Left ventricle myocardium inferior (tissue), 1 donor: ENCODE data around the gene LRRC71. TPM values are rescaled to one million over a fixed set of nuclear protein-coding genes. Genes with fewer than 3 reads are reported as not detected.

Experiments
- DNase-seq: peaks from one replicate; pipeline ENCODE4 v3.0.0-alpha.2; 2020
- H3K27ac ChIP-seq: fragments of 200-600 bp; replicated peaks from 2 replicates; pipeline ENCODE4 v1.8.0; 2021
- H3K27me3 ChIP-seq: fragments of 200-600 bp; 2 replicates; pipeline ENCODE4 v1.8.0; 2021; ENCODE audit warnings: low read depth
- H3K36me3 ChIP-seq: fragments of 200-600 bp; 2 replicates; pipeline ENCODE4 v1.8.0; 2021
- H3K4me1 ChIP-seq: fragments of 200-600 bp; 2 replicates; pipeline ENCODE4 v1.8.0; 2021
- H3K4me3 ChIP-seq: fragments of 200-600 bp; 2 replicates; pipeline ENCODE4 v1.8.0; 2021; ENCODE audit warnings: mild to moderate bottlenecking, moderate library complexity
- H3K9me3 ChIP-seq: fragments of 200-600 bp; replicated peaks from 2 replicates; pipeline ENCODE4 v1.8.0; 2021
- CTCF ChIP-seq: fragments of 200-600 bp; IDR thresholded peaks from 2 replicates; pipeline ENCODE4 v1.8.0; 2021; ENCODE audit warnings: antibody characterized with exemption, mild to moderate bottlenecking, borderline replicate concordance
- intact Hi-C: fragments of 100-400 bp; cut with micrococcal nuclease; formaldehyde crosslinking; loops from one replicate; pipeline ENCODE4 v1.11.0; 2022
- total RNA-seq: library from RNA; stranded (reverse); fragmentation: NEBNext Ultra II Directional; extraction: Animal tissue kit (Norgen Biotek cat#: 25700); gene quantifications from one replicate; pipeline ENCODE4 v1.2.1, GENCODE V29; 2021
- donor health status: DM: no; HTN: yes; CAD: no; lungs with severe emphysema.

The LRRC71 gene
- total RNA-seq, 1 donor from 2014 or later: 0.27 TPM

GRCh38 chr1:156941675-156942074, 21.2 kb downstream of the LRRC71 start:
- DNase-seq: no peak
- H3K9me3 ChIP-seq: no peaks in the 10 kb centered on the region
- H3K27ac ChIP-seq: no peak overlapping the region
- no peak overlapping the region for H3K4me3 ChIP-seq
- no peaks in the 10 kb centered on the region for H3K4me1 ChIP-seq
- H3K36me3 ChIP-seq: peaks cover 100% of the 10 kb centered on the region
- intact Hi-C loops: no loop called here
- H3K27me3 ChIP-seq: no peaks in the 10 kb centered on the region
- no peak for TF ChIP-seq CTCF

- intact Hi-C loops: no loop called here
- H3K9me3 ChIP-seq: no peaks in the 10 kb centered on the region
- no peaks in the 10 kb centered on the region for H3K27me3 ChIP-seq
- H3K27ac ChIP-seq: no peak overlapping the region
- H3K4me3 ChIP-seq: no peak overlapping the region
- no peaks in the 10 kb centered on the region for H3K4me1 ChIP-seq
- peaks cover 100% of the 10 kb centered on the region for H3K36me3 ChIP-seq
- no peak for TF ChIP-seq CTCF
- no peak for DNase-seq
Observed at GRCh38 chr1:156942176-156942575, 21.7 kb downstream of the LRRC71 start.

- no peaks in the 10 kb centered on the region for H3K4me1 ChIP-seq
- H3K36me3 ChIP-seq: peaks cover 100% of the 10 kb centered on the region
- no peaks in the 10 kb centered on the region for H3K27me3 ChIP-seq
- H3K27ac ChIP-seq: no peak overlapping the region
- TF ChIP-seq CTCF: no peak
- no peaks in the 10 kb centered on the region for H3K9me3 ChIP-seq
- DNase-seq: no peak
- intact Hi-C loops: no loop called here
- H3K4me3 ChIP-seq: no peak overlapping the region
Observed at GRCh38 chr1:156942576-156942975, 22.1 kb downstream of the LRRC71 start.

GRCh38 chr1:156943756-156944155, 23.3 kb downstream of the LRRC71 start:
- H3K27me3 ChIP-seq: no peaks in the 10 kb centered on the region
- no peaks in the 10 kb centered on the region for H3K9me3 ChIP-seq
- intact Hi-C loops: no loop called here
- H3K27ac ChIP-seq: no peak overlapping the region
- H3K4me1 ChIP-seq: no peaks in the 10 kb centered on the region
- no peak overlapping the region for H3K4me3 ChIP-seq
- peaks cover 100% of the 10 kb centered on the region for H3K36me3 ChIP-seq
- no peak for DNase-seq
- no peak for TF ChIP-seq CTCF

GRCh38 chr1:156944268-156944667, 23.8 kb downstream of the LRRC71 start:
- H3K9me3 ChIP-seq: no peaks in the 10 kb centered on the region
- H3K36me3 ChIP-seq: peaks cover 100% of the 10 kb centered on the region
- no peaks in the 10 kb centered on the region for H3K27me3 ChIP-seq
- H3K4me1 ChIP-seq: no peaks in the 10 kb centered on the region
- no peak for DNase-seq
- TF ChIP-seq CTCF: no peak
- intact Hi-C loops: no loop called here
- no peak overlapping the region for H3K27ac ChIP-seq
- H3K4me3 ChIP-seq: no peak overlapping the region

- no peak overlapping the region for H3K4me3 ChIP-seq
- no peak for TF ChIP-seq CTCF
- H3K27ac ChIP-seq: no peak overlapping the region
- no peak for DNase-seq
- intact Hi-C loops: no loop called here
- H3K9me3 ChIP-seq: no peaks in the 10 kb centered on the region
- no peaks in the 10 kb centered on the region for H3K27me3 ChIP-seq
- no peaks in the 10 kb centered on the region for H3K4me1 ChIP-seq
- H3K36me3 ChIP-seq: peaks cover 100% of the 10 kb centered on the region
Observed at GRCh38 chr1:156944848-156945247, 24.4 kb downstream of the LRRC71 start.
